Peyer's patch (tissue), 4 donors: ENCODE data around the gene NOX1.

ENCODE experiments used
- POLR2A ChIP-seq, 2 donors: fragments of 450-650 bp; IDR thresholded peaks; one replicate each; pipeline ENCODE4 v1.5.1; 2017; ENCODE audit warnings: antibody characterized with exemption in 2 of 2, mild to moderate bottlenecking in 2 of 2, moderate library complexity in 2 of 2
- TF ChIP-seq, protein P1 (sequence below), 6 experiments: fragments of 450-650 bp in 4 of 6; fragments of 200-600 bp in 2 of 6; sonication (generic) in 1 of 6; IDR thresholded peaks; one replicate each; pipeline ENCODE4 v1.5.1; 2017 to 2019; ENCODE audit warnings: antibody characterized with exemption in 6 of 6, mild to moderate bottlenecking in 3 of 6, moderate library complexity in 1 of 6

- TF ChIP-seq, protein P1, sequence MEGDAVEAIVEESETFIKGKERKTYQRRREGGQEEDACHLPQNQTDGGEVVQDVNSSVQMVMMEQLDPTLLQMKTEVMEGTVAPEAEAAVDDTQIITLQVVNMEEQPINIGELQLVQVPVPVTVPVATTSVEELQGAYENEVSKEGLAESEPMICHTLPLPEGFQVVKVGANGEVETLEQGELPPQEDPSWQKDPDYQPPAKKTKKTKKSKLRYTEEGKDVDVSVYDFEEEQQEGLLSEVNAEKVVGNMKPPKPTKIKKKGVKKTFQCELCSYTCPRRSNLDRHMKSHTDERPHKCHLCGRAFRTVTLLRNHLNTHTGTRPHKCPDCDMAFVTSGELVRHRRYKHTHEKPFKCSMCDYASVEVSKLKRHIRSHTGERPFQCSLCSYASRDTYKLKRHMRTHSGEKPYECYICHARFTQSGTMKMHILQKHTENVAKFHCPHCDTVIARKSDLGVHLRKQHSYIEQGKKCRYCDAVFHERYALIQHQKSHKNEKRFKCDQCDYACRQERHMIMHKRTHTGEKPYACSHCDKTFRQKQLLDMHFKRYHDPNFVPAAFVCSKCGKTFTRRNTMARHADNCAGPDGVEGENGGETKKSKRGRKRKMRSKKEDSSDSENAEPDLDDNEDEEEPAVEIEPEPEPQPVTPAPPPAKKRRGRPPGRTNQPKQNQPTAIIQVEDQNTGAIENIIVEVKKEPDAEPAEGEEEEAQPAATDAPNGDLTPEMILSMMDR (IDR thresholded peaks at IDR 0.05) = no peak
- TF ChIP-seq POLR2A (IDR thresholded peaks at IDR 0.05) = no peak
These were observed 44.4 kb downstream of the NOX1 start for GRCh38 chrX:100829730-100830129.
